CD4-positive, alpha-beta T cell treated with Interleukin-2 at 100 ng/mL for 4 hours (primary cell): ENCODE results near the gene TMEM198.

Experiments used
- DNase-seq: peaks from one replicate; pipeline ENCODE4 v3.0.0-alpha.2; 2020; ENCODE audit warnings: low spot score

The TMEM198 gene

DNA sequence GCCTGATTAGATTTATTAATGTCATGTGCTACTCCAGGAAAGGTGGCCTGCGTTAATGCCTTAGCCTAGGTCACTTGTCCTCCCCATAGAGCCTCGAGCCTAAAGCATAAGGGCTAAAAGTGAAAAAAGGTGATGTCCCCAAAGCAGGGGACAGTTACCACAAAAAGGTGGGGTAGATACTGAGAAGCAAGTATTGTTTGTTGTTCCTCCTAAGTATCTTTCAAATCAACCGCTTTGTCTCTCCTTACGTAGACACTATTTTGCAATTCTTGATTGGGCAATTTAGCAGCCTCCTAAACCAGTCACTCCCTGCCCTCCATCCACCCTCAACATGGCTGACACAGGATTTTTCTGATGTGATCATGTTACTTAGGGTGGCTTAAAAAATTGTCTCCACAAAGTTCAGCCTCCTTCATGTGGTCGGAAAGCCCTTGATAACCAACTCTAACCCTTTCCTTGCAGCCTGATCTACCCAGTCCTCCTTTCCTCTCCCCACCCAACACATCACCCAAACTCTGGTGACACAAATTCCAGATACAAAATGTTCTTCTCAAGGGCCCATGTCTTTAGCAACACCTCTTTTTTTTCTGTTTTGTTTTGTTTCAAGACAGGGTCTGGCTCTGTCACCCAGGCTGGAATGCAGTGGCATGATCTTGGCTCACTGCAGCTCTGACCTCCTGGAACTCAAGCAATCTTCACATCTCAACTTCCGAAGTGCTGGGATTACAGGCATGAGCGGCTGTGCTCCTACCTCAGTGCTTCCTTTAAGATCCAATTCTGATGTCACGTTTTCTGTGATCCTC lies 35.2 kb downstream of the TMEM198 start:
- no peak for DNase-seq

DNA sequence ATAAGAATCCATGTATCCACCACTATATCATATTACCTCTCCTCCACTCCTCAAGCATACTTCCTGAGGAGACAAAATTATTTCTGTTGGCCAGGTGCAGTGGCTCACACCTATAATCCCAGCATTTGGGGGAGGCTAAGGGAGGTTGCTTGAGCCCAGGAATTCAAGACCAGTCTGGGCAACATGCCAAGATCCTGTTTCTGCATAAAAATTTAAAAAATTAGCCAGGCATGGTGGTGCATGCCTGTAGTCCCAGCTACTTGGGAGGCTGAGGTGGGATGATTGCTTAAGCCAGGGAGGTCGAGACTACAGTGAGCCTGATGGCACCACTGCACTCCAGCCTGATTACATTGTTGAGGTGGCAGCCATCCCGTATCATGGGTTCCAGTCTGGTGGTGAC lies 37.5 kb downstream of the TMEM198 start:
- DNase-seq = no peak

GRCh38 chr2:219591091-219591490 lies 47.3 kb downstream of the TMEM198 start:
- no peak for DNase-seq

DNA sequence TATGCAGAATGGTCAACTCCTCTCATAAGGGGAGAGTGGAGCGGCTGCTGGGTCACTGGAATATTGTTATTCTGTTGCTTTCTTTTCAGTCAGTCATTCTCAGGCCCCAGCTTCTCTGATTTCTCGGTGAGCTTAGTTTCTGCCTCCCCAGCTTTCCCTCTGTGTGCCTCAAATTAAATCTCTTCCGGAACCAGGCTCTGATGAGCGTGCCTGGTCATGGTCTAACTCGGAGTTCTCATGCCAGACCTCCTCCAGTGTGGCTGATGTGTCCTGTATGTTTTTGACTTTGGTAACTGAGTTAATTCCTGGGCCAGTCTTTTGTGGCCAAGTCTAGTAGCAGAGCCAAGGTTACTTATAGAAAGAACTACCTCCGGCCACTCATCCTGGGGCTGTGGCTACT lies 48.9 kb downstream of the TMEM198 start:
- no peak for DNase-seq

GRCh38 chr2:219593154-219593553 lies 49.3 kb downstream of the TMEM198 start:
- DNase-seq = no peak

DNA sequence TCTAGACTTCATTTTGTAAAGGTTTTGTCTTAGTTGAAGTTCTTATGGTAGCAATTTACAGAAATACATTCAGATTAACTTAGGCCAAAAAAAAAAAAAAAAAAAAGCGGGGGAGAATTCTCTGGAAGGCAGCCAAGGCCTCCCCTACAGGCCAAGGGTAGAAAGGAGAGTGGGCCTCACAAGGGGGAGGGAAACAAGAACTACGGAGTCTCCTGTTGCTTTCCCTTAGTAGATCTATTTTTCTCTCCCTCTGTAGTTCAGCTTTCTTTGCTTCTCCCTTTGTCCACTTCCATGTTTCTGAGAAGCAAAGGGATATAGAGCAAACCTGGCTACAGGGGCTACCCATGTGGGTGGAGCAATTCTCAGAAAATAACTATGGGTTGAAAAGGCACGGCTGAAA lies 51.4 kb downstream of the TMEM198 start:
- no peak for DNase-seq

DNA sequence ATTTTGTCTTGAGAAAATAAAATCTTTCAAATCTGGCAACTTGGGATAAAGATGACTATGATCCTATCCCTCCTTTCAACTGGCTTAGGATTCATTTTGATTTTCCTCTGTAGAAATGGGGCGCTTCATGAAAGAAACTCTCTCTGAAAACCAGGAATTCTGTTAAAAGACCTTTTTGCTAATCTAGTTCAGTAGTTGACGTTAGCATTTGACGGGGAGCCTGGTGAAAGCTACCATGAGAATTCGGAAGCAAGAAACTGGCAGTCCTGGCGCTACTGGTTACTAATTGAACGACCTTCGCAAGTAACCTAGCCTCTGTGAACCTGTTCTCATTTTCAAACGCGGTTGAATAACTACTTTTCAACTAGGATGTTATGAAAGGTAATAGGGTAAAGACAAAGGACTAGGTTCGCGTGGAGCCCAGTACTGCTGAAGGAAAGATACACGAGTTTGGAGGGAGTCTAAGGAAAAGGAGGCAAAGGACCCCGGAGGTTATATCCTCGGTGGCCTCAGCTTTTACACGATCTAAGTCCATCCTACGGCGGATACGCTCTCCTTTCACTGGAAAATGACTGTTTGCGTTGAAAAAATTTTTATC lies 53.2 kb downstream of the TMEM198 start:
- no peak for DNase-seq

GRCh38 chr2:219597552-219598307 lies 53.9 kb downstream of the TMEM198 start, which contains the start of gene STK11IP:
Gene STK11IP (plus strand): TSS chr2:219597857. CDS start chr2:219598120, 263 bp downstream.
- peak; percentile 86 for DNase-seq

DNA sequence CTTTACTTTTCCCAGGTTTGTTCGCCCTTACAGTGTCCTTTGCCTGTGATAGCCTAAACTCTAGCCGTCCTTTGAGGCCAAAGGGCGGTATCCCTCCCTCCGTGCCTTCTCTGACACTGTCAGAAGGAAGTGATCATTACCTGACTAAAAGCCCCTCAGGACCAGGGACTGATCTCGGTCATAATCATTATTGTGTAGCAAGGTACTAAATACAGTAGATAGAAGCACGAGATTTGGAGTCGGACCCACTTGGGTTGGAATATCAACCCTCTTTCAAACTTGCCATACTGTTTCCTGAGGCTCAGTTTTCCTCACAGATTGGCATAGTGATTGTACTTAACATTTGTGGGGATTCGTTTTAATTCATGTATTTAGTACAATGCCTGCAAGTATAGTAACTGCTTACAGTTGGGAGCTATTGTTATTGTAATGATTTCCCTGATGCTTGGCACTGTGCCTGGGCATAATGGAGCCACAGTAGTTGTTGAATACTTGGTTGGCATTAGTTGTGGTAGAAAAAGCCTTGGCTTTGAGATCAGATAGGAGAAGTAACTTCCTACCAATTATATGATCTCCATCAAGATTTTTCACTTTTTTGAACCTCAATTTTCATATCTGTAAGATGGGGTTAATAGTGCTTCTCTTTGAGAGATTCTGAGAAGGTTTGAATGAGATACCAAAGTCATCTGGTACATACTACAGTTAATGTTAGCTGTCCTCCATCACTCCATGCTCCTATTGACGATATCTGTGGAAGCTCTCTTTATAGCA lies 54.7 kb downstream of the TMEM198 start:
- DNase-seq = no peak
